Non-pigmented ciliary epithelial cell (primary cell): ENCODE results near the gene CXXC5.
"Not testable (repeated sequence)": the region's sequence is repeated elsewhere in the genome, so short reads cannot be mapped to it uniquely, and the experiment has no call there.

Experiments used
- DNase-seq: peaks from one replicate; pipeline ENCODE4 v3.0.0-alpha.2; 2010; ENCODE audit warnings: low read depth

Gene CXXC5

GRCh38 chr5:139712412-139712811 is 64.3 kb downstream of the CXXC5 start:
- no peak for DNase-seq

GRCh38 chr5:139713898-139714297 is 65.7 kb downstream of the CXXC5 start:
- not testable (repeated sequence) for DNase-seq

DNA sequence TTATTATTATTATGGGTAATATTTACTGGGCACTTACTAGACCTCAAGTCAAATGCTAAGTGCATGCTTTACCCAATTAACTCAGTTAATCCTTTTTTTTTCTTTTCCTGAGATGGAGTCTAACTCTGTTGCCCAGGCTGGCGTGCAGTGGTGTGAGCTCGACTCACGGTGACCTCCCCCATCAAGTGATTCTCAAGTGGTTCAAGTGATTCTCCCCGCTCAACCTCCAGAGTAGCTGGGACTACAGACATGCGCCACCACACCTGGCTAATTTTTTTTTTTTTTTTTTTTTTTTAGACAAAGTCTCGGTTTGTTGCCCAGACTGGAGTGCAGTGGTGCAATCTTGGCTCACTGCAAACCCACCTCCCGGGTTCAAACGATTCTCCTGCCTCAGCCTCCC is 69.1 kb downstream of the CXXC5 start:
- DNase-seq = no peak

DNA sequence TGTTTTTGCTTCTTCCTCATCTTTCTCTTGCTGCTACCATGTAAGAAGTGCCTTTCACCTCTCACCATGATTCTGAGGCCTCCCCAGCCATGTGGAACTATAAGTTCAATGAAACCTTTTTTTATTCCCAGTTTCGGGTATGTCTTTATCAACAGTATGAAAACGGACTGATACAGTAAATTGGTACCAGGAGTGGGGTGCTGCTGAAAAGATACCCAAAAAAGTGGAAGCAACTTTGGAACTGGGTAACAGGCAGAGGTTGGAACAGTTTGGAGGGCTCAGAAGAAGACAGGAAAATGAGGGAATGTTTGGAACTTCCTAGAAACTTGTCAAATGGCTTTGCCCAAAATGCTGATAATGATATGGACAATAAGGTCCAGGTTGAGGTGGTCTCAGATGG is 70.3 kb downstream of the CXXC5 start:
- DNase-seq = not testable (repeated sequence)

DNA sequence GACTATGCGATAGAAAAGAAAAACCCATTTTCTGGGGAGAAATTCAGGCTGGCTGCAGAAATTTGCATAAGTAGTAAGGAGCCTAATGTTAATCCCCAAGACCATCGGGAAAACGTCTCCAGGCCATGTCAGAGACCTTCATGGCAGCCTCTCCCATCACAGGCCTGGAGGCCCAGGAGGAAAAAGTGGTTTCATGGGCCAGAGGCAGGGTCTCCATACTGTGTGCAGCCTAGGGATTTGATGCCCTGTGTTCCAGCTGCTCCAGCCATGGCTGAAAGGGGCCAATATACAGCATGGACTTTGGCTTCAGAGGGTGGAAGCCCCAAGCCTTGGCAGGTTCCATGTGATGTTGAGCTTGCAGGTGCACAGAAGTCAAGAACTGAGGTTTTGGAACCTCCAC is 71.8 kb downstream of the CXXC5 start:
- not testable (repeated sequence) for DNase-seq

- no peak for DNase-seq
These were observed 75.9 kb downstream of the CXXC5 start for GRCh38 chr5:139723986-139724587.

DNA sequence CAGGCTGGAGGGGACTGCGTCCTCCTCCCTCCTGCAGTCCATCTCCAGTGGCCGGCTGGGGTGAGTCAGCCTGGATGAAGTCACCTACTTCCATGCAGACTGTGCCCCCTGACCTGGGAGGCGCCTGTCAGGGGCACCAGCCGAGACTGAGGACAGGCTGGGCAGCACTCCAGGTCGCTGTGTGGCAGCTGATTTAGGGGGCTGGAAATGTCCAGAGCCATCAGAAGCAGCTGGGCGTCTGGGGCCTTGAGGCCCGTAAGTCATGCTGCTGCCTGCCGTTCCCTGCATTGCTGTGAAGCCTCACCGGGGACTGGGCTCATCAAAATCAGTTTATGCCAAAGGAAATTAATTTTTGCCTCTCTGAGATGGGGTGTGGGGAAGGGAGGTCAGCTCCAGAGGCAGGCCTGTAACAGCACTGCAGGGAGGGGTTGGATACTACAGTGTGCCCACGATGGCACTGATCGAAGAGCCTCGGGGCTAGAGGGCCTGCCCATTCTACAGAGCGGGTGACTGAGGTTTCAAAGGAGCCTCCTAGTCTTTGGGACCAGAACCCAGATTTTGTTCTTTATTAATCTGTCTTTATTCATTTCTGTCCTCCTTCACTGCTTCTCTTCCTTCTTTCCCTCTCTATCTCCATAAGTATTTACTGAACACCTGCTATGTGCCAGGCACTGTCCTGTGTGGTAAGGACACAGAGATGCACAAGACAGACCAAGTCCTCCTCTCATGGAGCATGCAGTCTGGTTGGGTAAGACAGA is 77.1 kb downstream of the CXXC5 start:
- DNase-seq = no peak

DNA sequence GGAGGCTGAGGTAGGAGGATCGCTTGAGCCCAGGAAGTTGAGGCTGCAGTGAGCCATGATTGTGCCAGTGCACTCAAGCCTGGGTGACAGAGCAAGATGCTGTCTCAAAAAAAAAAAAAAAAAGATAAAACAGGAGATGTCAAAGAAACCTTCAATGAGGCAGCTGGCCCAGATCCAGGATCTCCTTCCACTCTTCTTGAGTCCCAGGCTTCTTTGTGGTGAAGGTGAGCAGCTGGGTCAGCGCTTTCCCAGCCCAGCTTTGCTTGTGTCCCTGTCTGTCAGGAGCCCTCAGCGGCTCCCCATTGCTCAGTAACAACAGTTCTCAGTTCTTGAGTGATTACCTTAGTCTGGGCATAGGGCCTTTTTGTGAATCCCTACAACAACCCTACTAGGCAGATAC is 78.1 kb downstream of the CXXC5 start:
- DNase-seq = no peak

GRCh38 chr5:139727615-139728014 is 79.5 kb downstream of the CXXC5 start:
- not testable (repeated sequence) for DNase-seq

DNA sequence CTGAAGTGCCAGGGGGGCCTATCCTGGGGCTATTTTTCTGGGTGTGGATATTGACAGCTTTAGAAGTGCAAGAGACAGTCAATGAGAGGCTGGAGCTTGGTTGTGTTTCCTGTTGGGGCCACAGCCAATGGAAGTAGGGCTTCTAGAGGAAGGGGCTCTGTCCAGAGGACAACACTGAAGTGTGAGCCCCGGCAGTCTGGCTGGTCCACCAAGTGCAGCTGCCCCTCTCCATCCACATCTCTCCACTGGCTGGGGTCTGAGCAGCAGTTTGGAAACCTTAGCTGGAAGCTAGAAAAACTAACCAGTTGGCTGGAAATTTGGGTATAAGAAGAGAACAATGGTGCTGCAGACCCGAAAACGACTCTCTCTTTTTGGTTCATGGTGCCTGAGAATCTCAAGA is 83.1 kb downstream of the CXXC5 start:
- DNase-seq = no peak

GRCh38 chr5:139732019-139732418 is 83.9 kb downstream of the CXXC5 start:
- DNase-seq = no peak

GRCh38 chr5:139733010-139733688 is 85.0 kb downstream of the CXXC5 start:
- no peak for DNase-seq
